GM12878 (cell line): ENCODE data around the gene PMF1. TPM values are rescaled to one million over a fixed set of nuclear protein-coding genes. Genes with fewer than 3 reads are reported as not detected.
"Not testable (repeated sequence)": the region's sequence is repeated elsewhere in the genome, so short reads cannot be mapped to it uniquely, and the experiment has no call there.

Experiments used
- ATAC-seq: fragments of 200-7000 bp; cut with Tn5 transposase; 3 replicates; pipeline ENCODE4 v1.9.1; 2020; ENCODE audit warnings: mild to moderate bottlenecking, moderate library complexity
- BruUV-seq: library from RNA; stranded (reverse); fragments of 400-500 nt; replicated peaks from 2 replicates; lab custom pipeline; 2021; lab: Mats Ljungman, UMichigan
- CTCF ChIA-PET: fragments of 300-600 bp; sonication (Branson Sonifier 250); formaldehyde crosslinking; extraction: SDS; loops from one replicate; lab custom pipeline; 2021; ENCODE audit warnings: inconsistent platforms; lab: Yijun Ruan, JAX
- POLR2A ChIA-PET: fragments of 350-600 bp; formaldehyde crosslinking; extraction: SDS; loops from one replicate; lab custom pipeline; 2021; ENCODE audit warnings: inconsistent platforms; lab: Charles Lee
- RAD21 ChIA-PET: fragments of 300-600 bp; sonication (Branson Sonifier 250); formaldehyde crosslinking; loops from one replicate; lab custom pipeline; 2023; ENCODE audit warnings: antibody characterized with exemption; ENCODE audit not compliant: unreplicated experiment; lab: Charles Lee
- SMC1A ChIA-PET: fragments of 300-600 bp; sonication (Branson Sonifier 250); formaldehyde crosslinking; loops from one replicate; lab custom pipeline; 2023; ENCODE audit not compliant: unreplicated experiment, uncharacterized antibody; lab: Charles Lee
- DNase-seq: peaks from one replicate; pipeline ENCODE4 v3.0.0-alpha.2; 2011; ENCODE audit warnings: low read depth, low spot score
- FAIRE-seq: peaks from 3 replicates; lab custom pipeline; 2011; peaks lifted over from hg19 to GRCh38; lab: Jason Lieb, UNC
- H2AFZ ChIP-seq: 2 replicates; pipeline ENCODE4 v1.6.0; 2011; ENCODE audit warnings: low read depth, low read length, control low read depth; ENCODE audit not compliant: control insufficient read depth
- H3K27ac ChIP-seq: 2 replicates; pipeline ENCODE4 v1.5.1; 2011; ENCODE audit warnings: control low read depth; ENCODE audit not compliant: control insufficient read depth, insufficient read depth
- H3K27me3 ChIP-seq, 2 experiments: replicated peaks in 1 of 2; 2 replicates each; pipeline versions ENCODE4 v1.6.0 to v1.6.1; 2011; ENCODE audit warnings: low read length in 1 of 2; ENCODE audit not compliant: control insufficient read depth in 2 of 2, insufficient read depth in 2 of 2
- H3K36me3 ChIP-seq, 2 experiments: 2 replicates each; pipeline ENCODE4 v1.5.1; 2011; ENCODE audit warnings: low read length in 1 of 2; ENCODE audit not compliant: control insufficient read depth in 2 of 2, insufficient read depth in 2 of 2
- H3K4me1 ChIP-seq: 2 replicates; pipeline ENCODE4 v1.6.1; 2011; ENCODE audit warnings: mild to moderate bottlenecking, low read length, moderate library complexity, mixed read lengths; ENCODE audit not compliant: control insufficient read depth, insufficient read depth
- H3K4me2 ChIP-seq: 2 replicates; pipeline ENCODE4 v1.6.0; 2011; ENCODE audit warnings: control low read depth; ENCODE audit not compliant: control insufficient read depth, insufficient read depth
- H3K4me3 ChIP-seq: fragments of 200-600 bp; sonication (generic); 2 replicates; pipeline ENCODE4 v1.5.1; 2016
- H3K79me2 ChIP-seq: 2 replicates; pipeline ENCODE4 v1.6.0; 2011; ENCODE audit warnings: low read length; ENCODE audit not compliant: control insufficient read depth, insufficient read depth
- H3K9ac ChIP-seq: 2 replicates; pipeline ENCODE4 v1.8.0; 2011; ENCODE audit warnings: low read length, control low read depth, mixed read lengths; ENCODE audit not compliant: control insufficient read depth, insufficient read depth
- H3K9me3 ChIP-seq: replicated peaks from 3 replicates; pipeline ENCODE4 v1.5.1; 2011; ENCODE audit warnings: mild to moderate bottlenecking, low read length; ENCODE audit not compliant: control insufficient read depth, insufficient read depth
- H4K20me1 ChIP-seq: 2 replicates; pipeline ENCODE4 v1.6.0; 2011; ENCODE audit not compliant: control insufficient read depth, insufficient read depth
- ATF7 ChIP-seq: fragments of 450-650 bp; IDR thresholded peaks from 2 replicates; pipeline ENCODE4 v1.6.1; 2016; ENCODE audit warnings: low read depth, mild to moderate bottlenecking
- FOXK2 ChIP-seq: fragments of 450-650 bp; IDR thresholded peaks from 2 replicates; pipeline ENCODE4 v1.6.1; 2017; ENCODE audit warnings: mild to moderate bottlenecking, moderate library complexity
- RELA ChIP-seq: fragments of 450-650 bp; IDR thresholded peaks from 2 replicates; pipeline ENCODE4 v1.8.0; 2014; ENCODE audit warnings: borderline replicate concordance; ENCODE audit not compliant: partially characterized antibody
- SMARCA5 ChIP-seq: fragments of 450-650 bp; IDR thresholded peaks from 2 replicates; pipeline ENCODE4 v1.6.1; 2017; ENCODE audit warnings: mild to moderate bottlenecking
- SPI1 ChIP-seq: IDR thresholded peaks from 2 replicates; pipeline ENCODE4 v1.6.1; 2011; ENCODE audit warnings: low read depth, mild to moderate bottlenecking, low read length, moderate library complexity, borderline replicate concordance; ENCODE audit not compliant: insufficient read depth
- SUZ12 ChIP-seq: fragments of 200-600 bp; sonication (generic); IDR thresholded peaks from one replicate; pipeline ENCODE4 v1.6.1; 2018; ENCODE audit warnings: antibody characterized with exemption, mild to moderate bottlenecking; ENCODE audit not compliant: unreplicated experiment
- YY1 ChIP-seq: IDR thresholded peaks from 2 replicates; pipeline ENCODE4 v1.6.1; 2011; ENCODE audit warnings: low read depth, mild to moderate bottlenecking, low read length
- ZNF274 ChIP-seq: IDR thresholded peaks from one replicate; pipeline ENCODE4 v1.8.0; 2011; ENCODE audit not compliant: insufficient read length, insufficient read depth
- ZZZ3 ChIP-seq: IDR thresholded peaks from 2 replicates; pipeline ENCODE4 v1.6.1; 2011; ENCODE audit warnings: low read depth; ENCODE audit not compliant: control insufficient read depth, insufficient read length
- WGBS: methylation state at CpG from one replicate; pipeline ENCODE4 v1.1.6; 2016; ENCODE audit warnings: low lambda C conversion rate; ENCODE audit not compliant: insufficient replicate concordance, insufficient coverage; ENCODE audit errors: missing lambda C conversion rate; 5-methylcytosine and 5-hydroxymethylcytosine counted together
- in situ Hi-C: fragments of 300-500 bp; cut with MboI; formaldehyde crosslinking; loops from 9 replicates; pipeline ENCODE4 v1.14.3; 2018; ENCODE audit warnings: mixed read lengths
- intact Hi-C: fragments of 100-400 bp; cut with micrococcal nuclease; formaldehyde crosslinking; loops from one replicate; pipeline ENCODE4 v1.14.2; 2022; ENCODE audit not compliant: unreplicated experiment
- polyA plus RNA-seq, 11 experiments: library from polyadenylated mRNA; depleted of rRNA in 4 of 11; unstranded in 6 of 11; stranded (reverse) in 5 of 11; fragments of >200 nt; fragmentation: Nextera tagmentation in 4 of 11; fragmentation: Illumina TruSeq in 1 of 11; extraction: Ambion mirVana in 4 of 11; extraction: Trizol in 1 of 11; gene quantifications; 1 replicate in 1 of 11; 2 replicates in 10 of 11; pipeline versions ENCODE4 v1.2.1 to v1.2.3, GENCODE V29; 2011 to 2016; ENCODE audit warnings: inconsistent platforms in 2 of 11, missing spikeins in 2 of 11, low read depth in 1 of 11
- total RNA-seq, 4 experiments: library from RNA; depleted of rRNA in 3 of 4; stranded (reverse); fragments of >200 nt in 3 of 4; fragmentation: Illumina TruSeq in 1 of 4; extraction: Trizol in 1 of 4; gene quantifications; 2 replicates each; pipeline versions ENCODE4 v1.2.1 to v1.2.3, GENCODE V29; 2013 to 2021

Gene PMF1
- total and polyA plus RNA-seq, 10 of the 15 experiments (the other 5 are each of a cell fraction or from before 2014, with no cell fraction given): 6.7 to 105 (median 67.3) TPM

DNA sequence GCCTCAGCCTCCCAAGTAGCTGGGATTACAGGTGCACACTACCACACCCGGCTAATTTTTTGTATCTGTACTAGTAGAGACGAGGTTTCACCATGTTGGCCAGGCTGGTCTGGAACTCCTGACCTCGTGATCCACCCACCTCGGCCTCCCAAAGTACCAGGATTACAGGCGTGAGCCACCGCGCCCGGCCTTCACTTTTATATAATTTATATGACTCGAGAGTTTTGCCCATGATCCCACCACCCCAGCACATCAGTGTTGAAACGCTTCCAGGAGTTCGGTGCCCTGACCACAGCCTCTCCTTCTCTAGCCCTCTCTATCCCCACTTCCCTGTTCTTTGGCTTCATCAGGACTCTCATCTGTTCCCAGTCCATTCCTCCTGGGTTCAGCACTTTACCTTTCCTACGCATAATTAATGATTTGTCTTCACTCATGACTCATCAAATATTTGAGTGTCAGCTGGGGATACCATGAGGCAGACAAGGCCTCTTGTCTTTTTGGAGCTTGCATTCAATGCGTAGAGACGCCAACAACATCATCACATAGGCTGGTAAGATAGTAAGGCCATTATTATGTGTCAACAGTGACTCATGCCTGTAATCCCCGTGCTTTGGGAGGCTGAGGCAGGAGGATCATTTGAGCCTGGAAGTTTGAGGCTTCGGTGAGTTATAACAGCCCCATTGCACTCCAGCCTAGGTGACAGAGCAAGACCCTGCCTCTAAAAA is 1.4 kb downstream of the PMF1 start:
- Histone ChIP-seq H3K27ac (peak overlapping the region; percentile 99), H4K20me1 (no peaks in the 10 kb centered on the region), H3K36me3 (peaks cover 3 to 10% of the 10 kb centered on the region in 2 experiments; a peak in 3 of 4 replicates), H3K9ac (peak overlapping the region; percentile 99; the same call in 1 of the 2 replicates), H3K79me2 (peaks cover 25% of the 10 kb centered on the region), H2AFZ (no peak overlapping the region), H3K27me3 (no peaks in the 10 kb centered on the region), H3K4me2 (peak overlapping the region; percentile 90), H3K4me1 (peaks cover 15% of the 10 kb centered on the region), H3K4me3 (peak overlapping the region; percentile 96; the same call in 1 of the 2 replicates), H3K9me3 (no peaks in the 10 kb centered on the region)
- ChIA-PET RAD21 (interaction anchor here (0.5 to 6.0 kb wide), 4 partner anchors 11 to 51 kb away, joined by 3 to 65 read pairs (median 8); partner anchors contain the start of gene SLC25A44), SMC1A (interaction anchor here (1.2 to 4.7 kb wide), 10 partner anchors 10 to 88 kb away, joined by 3 to 50 read pairs (median 6); partner anchors contain the start of gene SMG5), POLR2A (interaction anchor here (1.9 to 8.2 kb wide), 6 partner anchors 11 to 68 kb away, joined by 12 to 139 read pairs (median 18); partner anchors contain the start of genes SEMA4A, SLC25A44 and SMG5), CTCF (interaction anchor here (1.6 to 3.3 kb wide), 5 partner anchors 10 to 118 kb away, joined by 6 to 45 read pairs (median 21); no protein-coding TSS in a partner anchor)
- ATAC-seq (no peak), DNase-seq (no peak), FAIRE-seq (no peak)
- TF ChIP-seq SPI1 (no peak), RELA (no peak), YY1 (no peak), ZZZ3 (no peak), ZNF274 (no peak), ATF7 (no peak), SMARCA5 (no peak), SUZ12 (no peak), FOXK2 (no peak)
- BruUV-seq: no TSS peak
- intact Hi-C loops: no loop called here
- 58% methylated on average over 16 of the region's 16 CpGs for WGBS
- in situ Hi-C loops: no loop called here

DNA sequence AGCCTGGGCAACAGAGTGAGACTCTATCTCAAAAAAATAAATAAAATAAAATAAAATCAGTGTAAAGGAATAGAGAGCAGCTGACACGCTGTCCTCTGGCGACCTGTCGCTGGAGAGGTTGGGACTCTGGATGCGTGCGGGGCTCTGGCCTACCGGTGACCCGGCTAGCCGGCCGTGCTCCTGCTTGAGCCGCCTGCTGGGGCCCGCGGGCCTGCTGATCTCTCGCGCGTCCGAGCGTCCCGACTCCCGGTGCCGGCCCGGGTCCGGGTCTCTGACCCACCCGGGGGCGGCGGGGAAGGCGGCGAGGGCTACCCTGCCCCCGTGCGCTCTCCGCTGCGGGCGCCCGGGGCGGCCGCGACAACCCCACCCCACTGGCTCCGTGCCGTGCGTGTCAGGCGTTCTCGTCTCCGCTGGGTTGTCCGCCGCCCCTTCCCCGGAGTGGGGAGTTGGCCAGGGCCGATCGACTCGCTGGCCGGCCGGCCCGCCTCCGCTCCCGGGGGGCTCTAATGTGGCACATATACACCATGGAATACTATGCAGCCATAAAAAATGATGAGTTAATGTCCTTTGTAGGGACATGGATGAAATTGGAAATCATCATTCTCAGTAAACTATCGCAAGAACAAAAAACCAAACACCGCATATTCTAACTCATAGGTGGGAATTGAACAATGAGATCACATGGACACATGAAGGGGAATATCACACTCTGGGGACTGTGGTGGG is 3.7 kb downstream of the PMF1 start:
- intact Hi-C loops, H3K27ac ChIP-seq, H4K20me1 ChIP-seq, H3K36me3 ChIP-seq, H3K9me3 ChIP-seq, ATAC-seq, H3K4me2 ChIP-seq, H3K27me3 ChIP-seq, BruUV-seq, DNase-seq, H3K4me3 ChIP-seq, RAD21 ChIA-PET, H3K9ac ChIP-seq, CTCF ChIA-PET, H2AFZ ChIP-seq, in situ Hi-C loops, SMC1A ChIA-PET: not testable (repeated sequence)
- FAIRE-seq: peak; percentile 100
- H3K79me2 ChIP-seq: peaks cover 30% of the 10 kb centered on the region
- POLR2A ChIA-PET: interaction anchor here (0.5 kb wide), 1 partner anchor 47 kb away, joined by 4 read pairs; no protein-coding TSS in a partner anchor
- WGBS: 81% methylated on average over 46 of the region's 55 CpGs
- peaks cover 24% of the 10 kb centered on the region for H3K4me1 ChIP-seq
